Left ventricle myocardium inferior (tissue), 1 donor: ENCODE measurements around the gene L3MBTL4. TPM values are rescaled to one million over a fixed set of nuclear protein-coding genes. Genes with fewer than 3 reads are reported as not detected.

Experiments used
- DNase-seq: peaks from one replicate; pipeline ENCODE4 v3.0.0-alpha.2; 2020
- H3K27ac ChIP-seq: fragments of 200-600 bp; replicated peaks from 2 replicates; pipeline ENCODE4 v1.8.0; 2021
- H3K27me3 ChIP-seq: fragments of 200-600 bp; 2 replicates; pipeline ENCODE4 v1.8.0; 2021; ENCODE audit warnings: low read depth
- H3K36me3 ChIP-seq: fragments of 200-600 bp; 2 replicates; pipeline ENCODE4 v1.8.0; 2021
- H3K4me1 ChIP-seq: fragments of 200-600 bp; 2 replicates; pipeline ENCODE4 v1.8.0; 2021
- H3K4me3 ChIP-seq: fragments of 200-600 bp; 2 replicates; pipeline ENCODE4 v1.8.0; 2021; ENCODE audit warnings: mild to moderate bottlenecking, moderate library complexity
- H3K9me3 ChIP-seq: fragments of 200-600 bp; replicated peaks from 2 replicates; pipeline ENCODE4 v1.8.0; 2021
- intact Hi-C: fragments of 100-400 bp; cut with micrococcal nuclease; formaldehyde crosslinking; loops from one replicate; pipeline ENCODE4 v1.11.0; 2022
- total RNA-seq: library from RNA; stranded (reverse); fragmentation: NEBNext Ultra II Directional; extraction: Animal tissue kit (Norgen Biotek cat#: 25700); gene quantifications from one replicate; pipeline ENCODE4 v1.2.1, GENCODE V29; 2021
- TF ChIP-seq, protein P1 (sequence below): fragments of 200-600 bp; IDR thresholded peaks from 2 replicates; pipeline ENCODE4 v1.8.0; 2021; ENCODE audit warnings: antibody characterized with exemption, mild to moderate bottlenecking, borderline replicate concordance
- donor health status: DM: no; HTN: yes; CAD: no; lungs with severe emphysema.

The L3MBTL4 gene
- total RNA-seq, 1 donor from 2014 or later = 3.5 TPM

DNA sequence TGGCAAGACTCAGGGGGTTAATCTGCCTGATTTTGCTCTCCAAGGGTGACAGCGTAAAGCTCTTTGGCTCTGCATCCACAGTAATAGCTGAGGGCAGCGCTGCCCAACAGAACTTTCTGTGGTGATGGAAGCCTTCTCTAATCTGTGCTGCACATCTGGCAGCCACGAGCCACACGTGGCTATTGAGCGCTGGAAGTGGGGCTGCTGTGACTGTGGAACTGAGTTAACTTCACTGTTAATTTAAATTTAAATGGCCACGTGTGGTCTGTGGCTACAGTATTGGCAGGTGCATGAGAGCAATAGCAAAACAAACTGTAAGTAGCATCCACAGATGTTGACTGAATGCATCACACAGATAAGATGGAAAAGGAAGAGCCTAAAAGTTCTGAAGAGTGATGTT is 472.1 kb downstream of the L3MBTL4 start:
- intact Hi-C loops = no loop called here
- DNase-seq = no peak
- H3K36me3 ChIP-seq = no peaks in the 10 kb centered on the region

DNA sequence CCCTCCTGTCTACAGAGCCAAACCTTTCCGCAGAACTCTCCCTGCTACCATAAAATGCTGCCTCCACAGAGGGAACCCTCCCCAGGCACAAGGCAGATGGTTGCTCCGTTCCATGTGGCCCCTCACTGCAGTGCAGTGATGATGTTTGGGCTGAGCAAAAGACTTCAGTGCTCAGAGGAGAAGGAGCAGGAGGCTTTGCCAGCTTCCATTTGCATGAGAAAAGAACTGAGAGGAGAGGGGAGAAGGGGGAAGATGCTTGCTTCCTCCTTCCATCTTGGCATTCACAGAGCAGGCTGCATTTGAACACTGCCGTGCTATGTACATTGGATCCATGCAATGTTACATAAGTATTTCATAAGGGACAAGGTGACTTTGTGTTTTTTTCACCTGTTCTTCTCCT is 472.8 kb downstream of the L3MBTL4 start:
- intact Hi-C loops = no loop called here
- peaks cover 39% of the 10 kb centered on the region for H3K27me3 ChIP-seq
- no peaks in the 10 kb centered on the region for H3K9me3 ChIP-seq
- no peak for DNase-seq
- no peak overlapping the region for H3K27ac ChIP-seq
- TF ChIP-seq, protein P1, sequence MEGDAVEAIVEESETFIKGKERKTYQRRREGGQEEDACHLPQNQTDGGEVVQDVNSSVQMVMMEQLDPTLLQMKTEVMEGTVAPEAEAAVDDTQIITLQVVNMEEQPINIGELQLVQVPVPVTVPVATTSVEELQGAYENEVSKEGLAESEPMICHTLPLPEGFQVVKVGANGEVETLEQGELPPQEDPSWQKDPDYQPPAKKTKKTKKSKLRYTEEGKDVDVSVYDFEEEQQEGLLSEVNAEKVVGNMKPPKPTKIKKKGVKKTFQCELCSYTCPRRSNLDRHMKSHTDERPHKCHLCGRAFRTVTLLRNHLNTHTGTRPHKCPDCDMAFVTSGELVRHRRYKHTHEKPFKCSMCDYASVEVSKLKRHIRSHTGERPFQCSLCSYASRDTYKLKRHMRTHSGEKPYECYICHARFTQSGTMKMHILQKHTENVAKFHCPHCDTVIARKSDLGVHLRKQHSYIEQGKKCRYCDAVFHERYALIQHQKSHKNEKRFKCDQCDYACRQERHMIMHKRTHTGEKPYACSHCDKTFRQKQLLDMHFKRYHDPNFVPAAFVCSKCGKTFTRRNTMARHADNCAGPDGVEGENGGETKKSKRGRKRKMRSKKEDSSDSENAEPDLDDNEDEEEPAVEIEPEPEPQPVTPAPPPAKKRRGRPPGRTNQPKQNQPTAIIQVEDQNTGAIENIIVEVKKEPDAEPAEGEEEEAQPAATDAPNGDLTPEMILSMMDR = no peak
- no peak overlapping the region for H3K4me3 ChIP-seq
- H3K36me3 ChIP-seq = no peaks in the 10 kb centered on the region
- H3K4me1 ChIP-seq = no peaks in the 10 kb centered on the region

More for the DNA sequence above, 472.1 kb downstream of the L3MBTL4 start:
- H3K27me3 ChIP-seq = peaks cover 39% of the 10 kb centered on the region
- TF ChIP-seq, protein P1 = no peak
- no peak overlapping the region for H3K27ac ChIP-seq
- H3K4me3 ChIP-seq = no peak overlapping the region
- no peaks in the 10 kb centered on the region for H3K9me3 ChIP-seq
- H3K4me1 ChIP-seq = no peaks in the 10 kb centered on the region

DNA sequence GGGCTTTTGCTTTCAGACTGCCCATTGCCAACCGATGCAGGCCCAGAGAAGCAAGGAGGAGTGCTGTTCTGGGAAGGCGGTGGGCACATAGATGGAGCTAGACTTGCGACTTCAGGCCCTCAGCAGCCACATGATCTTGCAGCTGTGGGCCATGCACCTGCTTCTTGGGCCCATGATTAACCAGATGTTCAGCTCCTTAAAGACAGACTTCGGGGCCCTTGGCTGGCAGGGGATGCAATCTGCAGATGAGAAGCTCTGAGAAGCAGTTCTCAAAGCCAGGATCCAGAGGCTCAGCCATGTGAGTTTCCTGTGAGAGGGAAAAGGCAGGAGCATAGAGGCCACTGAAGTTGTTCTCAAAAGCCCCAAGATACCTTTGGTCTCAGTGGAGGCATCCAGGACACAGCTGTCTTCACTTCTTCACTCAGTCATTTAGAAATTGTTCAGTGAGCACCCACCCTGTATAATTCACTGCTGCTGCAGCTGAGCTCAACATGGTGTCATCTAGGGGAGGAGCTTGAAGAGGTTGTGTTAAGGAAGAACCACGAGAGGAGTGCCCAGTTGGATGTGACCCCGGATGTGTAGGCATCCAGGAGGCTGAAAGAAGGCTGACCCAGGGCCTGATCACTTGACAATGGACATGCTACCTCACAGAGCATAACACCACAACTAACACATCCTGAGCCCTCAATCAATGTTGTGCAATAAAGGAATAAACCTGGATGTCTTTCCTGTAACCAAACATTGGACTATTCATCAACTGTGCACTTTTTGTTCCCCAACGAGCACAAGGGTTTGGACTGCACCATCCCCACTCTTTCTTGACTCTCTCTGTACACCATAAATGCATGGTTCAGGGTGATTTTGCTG is 474.7 kb downstream of the L3MBTL4 start:
- TF ChIP-seq, protein P1 = no peak
- no peaks in the 10 kb centered on the region for H3K4me1 ChIP-seq
- intact Hi-C loops = no loop called here
- no peak overlapping the region for H3K4me3 ChIP-seq
- no peak for DNase-seq
- no peaks in the 10 kb centered on the region for H3K36me3 ChIP-seq
- H3K9me3 ChIP-seq = no peaks in the 10 kb centered on the region
- H3K27ac ChIP-seq = no peak overlapping the region
- H3K27me3 ChIP-seq = peaks cover 35% of the 10 kb centered on the region

DNA sequence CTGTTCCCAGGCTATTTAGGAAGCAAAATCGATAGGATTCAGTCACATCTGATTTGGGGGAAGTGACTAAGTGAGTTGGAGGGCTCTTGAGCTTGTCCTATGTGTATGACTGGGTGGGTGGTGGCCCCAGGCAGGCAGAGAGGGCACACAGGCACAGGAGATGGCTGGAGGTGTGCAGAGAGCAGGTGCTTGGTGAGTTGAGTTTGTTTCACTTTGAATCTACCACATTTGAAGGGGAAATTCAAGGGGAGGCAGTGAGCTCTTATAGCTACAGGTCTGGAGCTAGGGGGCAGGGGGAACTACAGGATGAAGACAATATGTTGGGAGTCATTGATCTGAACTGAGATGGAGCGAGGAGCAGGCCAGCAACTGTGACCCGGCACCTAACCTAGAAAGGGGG is 476.9 kb downstream of the L3MBTL4 start:
- Histone ChIP-seq H3K4me1 (no peaks in the 10 kb centered on the region), H3K9me3 (no peaks in the 10 kb centered on the region), H3K4me3 (no peak overlapping the region), H3K27ac (no peak overlapping the region), H3K27me3 (peaks cover 28% of the 10 kb centered on the region), H3K36me3 (no peaks in the 10 kb centered on the region)
- DNase-seq = no peak
- TF ChIP-seq, protein P1 = no peak
- intact Hi-C loops = no loop called here

DNA sequence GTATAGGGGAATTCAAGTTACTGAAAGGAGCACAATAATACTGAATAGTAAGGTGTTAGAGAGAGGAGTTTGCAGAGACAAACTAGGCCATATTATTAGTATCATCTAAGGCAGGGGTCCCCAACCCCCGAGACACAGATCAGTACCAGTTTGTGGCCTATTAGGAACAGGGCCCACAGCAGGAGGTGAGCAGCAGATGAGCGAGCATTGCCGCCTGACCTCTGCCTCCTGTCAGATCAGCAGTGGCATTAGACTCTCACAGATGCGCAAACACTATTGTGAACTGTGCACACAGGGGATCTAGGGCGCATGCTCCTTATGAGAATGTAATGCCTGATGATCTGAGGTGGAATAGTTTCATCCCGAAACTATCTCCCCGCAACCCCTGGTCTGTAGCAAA is 477.6 kb downstream of the L3MBTL4 start:
- intact Hi-C loops = no loop called here
- H3K36me3 ChIP-seq = no peaks in the 10 kb centered on the region
- no peak overlapping the region for H3K27ac ChIP-seq
- H3K9me3 ChIP-seq = no peaks in the 10 kb centered on the region
- peaks cover 31% of the 10 kb centered on the region for H3K27me3 ChIP-seq
- no peaks in the 10 kb centered on the region for H3K4me1 ChIP-seq
- no peak for DNase-seq
- TF ChIP-seq, protein P1 = no peak
- H3K4me3 ChIP-seq = no peak overlapping the region
